Measurements from ENCODE around the gene ARHGEF33. TPM values are rescaled to one million over a fixed set of nuclear protein-coding genes. Genes with fewer than 3 reads are reported as not detected.

Gene ARHGEF33
- total and polyA plus RNA-seq, 2 of the 13 experiments (the other 11 are each of a cell fraction or from before 2014, with no cell fraction given), result 0.04 TPM; not detected in 1

GRCh38 chr2:38947241-38948239, 57.9 kb downstream of the ARHGEF33 start (continued):
- TF ChIP-seq, protein P1, sequence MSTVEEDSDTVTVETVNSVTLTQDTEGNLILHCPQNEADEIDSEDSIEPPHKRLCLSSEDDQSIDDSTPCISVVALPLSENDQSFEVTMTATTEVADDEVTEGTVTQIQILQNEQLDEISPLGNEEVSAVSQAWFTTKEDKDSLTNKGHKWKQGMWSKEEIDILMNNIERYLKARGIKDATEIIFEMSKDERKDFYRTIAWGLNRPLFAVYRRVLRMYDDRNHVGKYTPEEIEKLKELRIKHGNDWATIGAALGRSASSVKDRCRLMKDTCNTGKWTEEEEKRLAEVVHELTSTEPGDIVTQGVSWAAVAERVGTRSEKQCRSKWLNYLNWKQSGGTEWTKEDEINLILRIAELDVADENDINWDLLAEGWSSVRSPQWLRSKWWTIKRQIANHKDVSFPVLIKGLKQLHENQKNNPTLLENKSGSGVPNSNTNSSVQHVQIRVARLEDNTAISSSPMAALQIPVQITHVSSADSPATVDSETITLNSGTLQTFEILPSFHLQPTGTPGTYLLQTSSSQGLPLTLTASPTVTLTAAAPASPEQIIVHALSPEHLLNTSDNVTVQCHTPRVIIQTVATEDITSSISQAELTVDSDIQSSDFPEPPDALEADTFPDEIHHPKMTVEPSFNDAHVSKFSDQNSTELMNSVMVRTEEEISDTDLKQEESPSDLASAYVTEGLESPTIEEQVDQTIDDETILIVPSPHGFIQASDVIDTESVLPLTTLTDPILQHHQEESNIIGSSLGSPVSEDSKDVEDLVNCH (CRISPR knock-in tag; IDR thresholded peaks at IDR 0.05), result no peak
- TF ChIP-seq POLR2G (IDR thresholded peaks at IDR 0.05; ENCODE audit: low read depth, low read length) (no peak), SP2 (CRISPR knock-in tag; IDR thresholded peaks at IDR 0.05) (no peak), SRY (CRISPR knock-in tag; IDR thresholded peaks at IDR 0.05) (no peak), E2F5 (CRISPR knock-in tag; conservative IDR thresholded peaks at IDR 0.05) (peak; percentile 90), HOXA7 (CRISPR knock-in tag; IDR thresholded peaks at IDR 0.05) (no peak), RARA (CRISPR knock-in tag; IDR thresholded peaks at IDR 0.05) (no peak), LBX2 (CRISPR knock-in tag; IDR thresholded peaks at IDR 0.05; ENCODE audit: borderline replicate concordance) (no peak), ZNF720 (CRISPR knock-in tag; IDR thresholded peaks at IDR 0.05) (no peak), ZNF274 (CRISPR knock-in tag; IDR thresholded peaks at IDR 0.05) (no peak), ZNF234 (CRISPR knock-in tag; conservative IDR thresholded peaks at IDR 0.05) (no peak), ETV6 (CRISPR knock-in tag; conservative IDR thresholded peaks at IDR 0.05) (no peak), SNAPC4 (CRISPR knock-in tag; IDR thresholded peaks at IDR 0.05) (no peak), ZNF569 (CRISPR knock-in tag; IDR thresholded peaks at IDR 0.05; ENCODE audit: borderline replicate concordance) (no peak), EEA1 (CRISPR knock-in tag; IDR thresholded peaks at IDR 0.05; ENCODE audit: borderline replicate concordance) (no peak), ZNF224 (CRISPR knock-in tag; IDR thresholded peaks at IDR 0.05) (no peak), ZNF33A (CRISPR knock-in tag; IDR thresholded peaks at IDR 0.05; ENCODE audit: borderline replicate concordance) (no peak), MTERF4 (CRISPR knock-in tag; IDR thresholded peaks at IDR 0.05) (peak; percentile 39; the same call in 1 of the 2 replicates)
